ENCODE measurements around the gene ZNF223.

GRCh38 chr19:44032001-44032610, 19.7 kb upstream of the ZNF223 start:
- TF ChIP-seq GABPA (IDR thresholded peaks at IDR 0.05; ENCODE audit: low read depth) (no peak), CTCF (IDR thresholded peaks at IDR 0.05 in 2 of 3, conservative IDR thresholded peaks at IDR 0.05 in 1 of 3; ENCODE audit: control insufficient read depth in 2 of 3, extremely low read depth in 1 of 3, insufficient read depth in 1 of 3, low read depth in 3 of 3, low read length in 3 of 3) (no peak), TARDBP (IDR thresholded peaks at IDR 0.05; ENCODE audit: borderline replicate concordance) (no peak), FOXM1 (IDR thresholded peaks at IDR 0.05; ENCODE audit: low read depth, low read length) (no peak)
